ENCODE data around the gene ZNF90. TPM values are rescaled to one million over a fixed set of nuclear protein-coding genes. Genes with fewer than 3 reads are reported as not detected.
"Not testable (repeated sequence)": the region's sequence is repeated elsewhere in the genome, so short reads cannot be mapped to it uniquely, and the experiment has no call there.

ZNF90 gene
- total and polyA plus RNA-seq, 2 donors (not counting 3 experiments of a cell fraction or from before 2014, with no cell fraction given) = 0.92 to 4.1 TPM

DNA sequence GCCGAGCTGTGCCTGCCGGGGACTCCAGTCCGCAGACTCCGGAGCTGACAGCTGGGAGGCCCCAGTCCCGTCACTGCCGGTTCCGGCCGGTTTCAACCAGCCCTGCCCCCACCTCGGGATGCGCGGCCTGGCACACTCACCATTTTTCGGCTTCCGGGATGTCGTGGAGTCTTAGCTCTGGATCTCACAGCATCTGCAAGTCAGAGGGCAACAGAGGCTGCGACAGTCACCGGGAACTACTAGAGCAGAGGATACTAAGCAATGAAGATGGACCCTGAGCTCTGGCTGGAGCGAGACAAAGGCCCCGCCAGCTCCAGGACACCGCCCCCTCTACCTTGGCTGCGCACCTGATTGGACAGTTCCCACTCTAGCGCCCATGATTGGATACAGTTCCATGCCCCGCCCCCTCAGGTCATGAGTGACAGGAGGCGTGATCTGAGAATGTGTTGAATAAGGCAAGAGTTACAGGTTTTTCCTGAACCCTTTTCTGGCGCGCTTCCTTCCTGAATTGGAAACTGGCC, 38.5 kb upstream of the ZNF90 start, which contains the start of gene ZNF682:
Gene ZNF682 (minus strand): TSS at position 303 of the 521 bp plus-strand sequence. CDS start 160 bp downstream, at position 143.
- Histone ChIP-seq H3K36me3 (ENCODE audit: control insufficient read depth in 2 of 2, extremely low read depth in 1 of 2, insufficient read depth in 2 of 2, low read length in 2 of 2) (no peaks in the 10 kb centered on the region), H3K27me3 (ENCODE audit: control insufficient read depth in 2 of 2, insufficient read depth in 2 of 2, low read length in 2 of 2) (no peaks in the 10 kb centered on the region), H3K9me3 (replicated peaks; ENCODE audit: control insufficient read depth, insufficient read depth, low read length) (no peaks in the 10 kb centered on the region), H3K4me2 (ENCODE audit: insufficient read depth, low read length) (peak within 1 kb of the TSS; percentile 88), H3K9ac (replicated peaks; ENCODE audit: extremely low read depth, insufficient read depth, low read length) (peak within 1 kb of the TSS; percentile 22), H3K4me1 (ENCODE audit: control insufficient read depth, extremely low read depth, insufficient read depth, low read length) (peaks cover 4% of the 10 kb centered on the region), H3K4me3 (replicated peaks in 1 of 3; ENCODE audit: insufficient read depth in 1 of 3, low read depth in 1 of 3, low read length in 3 of 3) (peak within 1 kb of the TSS in 2 of 3 experiments; percentile 52 to 67), H3K9me1 (replicated peaks; ENCODE audit: control insufficient read depth, extremely low read depth, insufficient read depth, low read length) (no peaks in the 10 kb centered on the region), H3K27ac (ENCODE audit: insufficient read depth, low read depth, low read length) (peak within 1 kb of the TSS; percentile 20), H2AFZ (ENCODE audit: low read depth, low read length) (peak within 1 kb of the TSS; percentile 2), H3K79me2 (ENCODE audit: control insufficient read depth, insufficient read depth, low read length) (no peaks in the 10 kb centered on the region), H4K20me1 (replicated peaks; ENCODE audit: control insufficient read depth, extremely low read depth, insufficient read depth, low read length) (no peaks in the 10 kb centered on the region)
- no peak for TF ChIP-seq POLR2AphosphoS5 (IDR thresholded peaks at IDR 0.05; ENCODE audit: insufficient read depth, low read depth, low read length)
- TF ChIP-seq MYC (IDR thresholded peaks at IDR 0.05; ENCODE audit: low read depth, low read length) = no peak
- TF ChIP-seq, protein P1, sequence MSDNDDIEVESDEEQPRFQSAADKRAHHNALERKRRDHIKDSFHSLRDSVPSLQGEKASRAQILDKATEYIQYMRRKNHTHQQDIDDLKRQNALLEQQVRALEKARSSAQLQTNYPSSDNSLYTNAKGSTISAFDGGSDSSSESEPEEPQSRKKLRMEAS (IDR thresholded peaks at IDR 0.05; ENCODE audit: insufficient read depth, insufficient read length) = no peak
- no peak for TF ChIP-seq EZH2 (IDR thresholded peaks at IDR 0.05; ENCODE audit: borderline replicate concordance, low read depth, low read length, severe bottlenecking)
- no peak for TF ChIP-seq FOS (IDR thresholded peaks at IDR 0.05; ENCODE audit: borderline replicate concordance, insufficient read depth, low read length)
- DNase-seq (ENCODE audit: low read depth, low spot score) (peak; percentile 91), FAIRE-seq (peak; percentile 12)
- intact Hi-C loops (cut with micrococcal nuclease) (no loop called here), dilution Hi-C loops (cut with MboI; ENCODE audit: extremely low pct_ligation_motif_present, low sequenced_read_pairs) (no loop called here)
- BruUV-seq (replicated peaks) = no TSS peak
- CTCF ChIA-PET = interaction anchor here (1.0 to 1.5 kb wide), 2 partner anchors 13 to 199 kb away, joined by 5 to 6 read pairs; no protein-coding TSS in a partner anchor
- POLR2A ChIA-PET = interaction anchor here (0.5 to 1.0 kb wide), 3 partner anchors 13 to 230 kb away, joined by 3 to 7 read pairs (median 5); no protein-coding TSS in a partner anchor

DNA sequence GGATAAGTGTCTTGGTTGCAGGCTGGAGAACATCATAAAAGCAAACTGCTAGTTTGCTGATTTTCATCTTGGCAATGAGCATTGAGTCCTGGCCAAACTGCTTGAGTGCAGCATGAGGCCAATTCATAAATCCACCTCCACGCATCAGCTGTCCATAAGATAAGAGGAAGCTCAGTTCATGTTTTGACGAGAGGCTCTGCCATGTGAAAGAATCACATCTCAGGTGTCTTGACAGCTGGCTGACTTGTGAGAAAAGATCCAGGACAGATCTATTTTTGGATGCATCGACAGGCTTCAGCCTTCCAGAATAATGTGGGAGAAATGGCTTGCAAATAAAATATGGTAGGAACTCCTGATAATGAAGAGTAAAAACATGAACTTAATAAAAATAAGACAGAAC, 33.1 kb upstream of the ZNF90 start:
- ChIA-PET CTCF (no interaction called here), POLR2A (no interaction called here)
- DNase-seq (ENCODE audit: low read depth, low spot score) (no peak), FAIRE-seq (no peak)
- Histone ChIP-seq H3K9ac (replicated peaks; ENCODE audit: extremely low read depth, insufficient read depth, low read length) (no peak overlapping the region), H3K27ac (ENCODE audit: insufficient read depth, low read depth, low read length) (no peak overlapping the region), H3K79me2 (ENCODE audit: control insufficient read depth, insufficient read depth, low read length) (no peaks in the 10 kb centered on the region), H3K9me1 (replicated peaks; ENCODE audit: control insufficient read depth, extremely low read depth, insufficient read depth, low read length) (no peaks in the 10 kb centered on the region), H2AFZ (ENCODE audit: low read depth, low read length) (no peak overlapping the region), H4K20me1 (replicated peaks; ENCODE audit: control insufficient read depth, extremely low read depth, insufficient read depth, low read length) (no peaks in the 10 kb centered on the region), H3K4me1 (ENCODE audit: control insufficient read depth, extremely low read depth, insufficient read depth, low read length) (no peaks in the 10 kb centered on the region), H3K27me3 (ENCODE audit: control insufficient read depth in 2 of 2, insufficient read depth in 2 of 2, low read length in 2 of 2) (no peaks in the 10 kb centered on the region), H3K36me3 (ENCODE audit: control insufficient read depth in 2 of 2, extremely low read depth in 1 of 2, insufficient read depth in 2 of 2, low read length in 2 of 2) (no peaks in the 10 kb centered on the region), H3K4me2 (ENCODE audit: insufficient read depth, low read length) (no peak overlapping the region), H3K9me3 (replicated peaks; ENCODE audit: control insufficient read depth, insufficient read depth, low read length) (no peaks in the 10 kb centered on the region), H3K4me3 (replicated peaks in 1 of 3; ENCODE audit: insufficient read depth in 1 of 3, low read depth in 1 of 3, low read length in 3 of 3) (no peak overlapping the region)
- no peak for TF ChIP-seq POLR2A (IDR thresholded peaks at IDR 0.05; ENCODE audit: low read depth, low read length)
- no peak for TF ChIP-seq FOS (IDR thresholded peaks at IDR 0.05; ENCODE audit: borderline replicate concordance, insufficient read depth, low read length)
- TF ChIP-seq, protein P1 (IDR thresholded peaks at IDR 0.05; ENCODE audit: insufficient read depth, insufficient read length) = no peak
- TF ChIP-seq, protein P2, sequence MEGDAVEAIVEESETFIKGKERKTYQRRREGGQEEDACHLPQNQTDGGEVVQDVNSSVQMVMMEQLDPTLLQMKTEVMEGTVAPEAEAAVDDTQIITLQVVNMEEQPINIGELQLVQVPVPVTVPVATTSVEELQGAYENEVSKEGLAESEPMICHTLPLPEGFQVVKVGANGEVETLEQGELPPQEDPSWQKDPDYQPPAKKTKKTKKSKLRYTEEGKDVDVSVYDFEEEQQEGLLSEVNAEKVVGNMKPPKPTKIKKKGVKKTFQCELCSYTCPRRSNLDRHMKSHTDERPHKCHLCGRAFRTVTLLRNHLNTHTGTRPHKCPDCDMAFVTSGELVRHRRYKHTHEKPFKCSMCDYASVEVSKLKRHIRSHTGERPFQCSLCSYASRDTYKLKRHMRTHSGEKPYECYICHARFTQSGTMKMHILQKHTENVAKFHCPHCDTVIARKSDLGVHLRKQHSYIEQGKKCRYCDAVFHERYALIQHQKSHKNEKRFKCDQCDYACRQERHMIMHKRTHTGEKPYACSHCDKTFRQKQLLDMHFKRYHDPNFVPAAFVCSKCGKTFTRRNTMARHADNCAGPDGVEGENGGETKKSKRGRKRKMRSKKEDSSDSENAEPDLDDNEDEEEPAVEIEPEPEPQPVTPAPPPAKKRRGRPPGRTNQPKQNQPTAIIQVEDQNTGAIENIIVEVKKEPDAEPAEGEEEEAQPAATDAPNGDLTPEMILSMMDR (IDR thresholded peaks at IDR 0.05; ENCODE audit: extremely low read depth in 1 of 2, insufficient read depth in 1 of 2, low read depth in 1 of 2, low read length in 2 of 2) = no peak
- TF ChIP-seq EZH2 (IDR thresholded peaks at IDR 0.05; ENCODE audit: borderline replicate concordance, low read depth, low read length, severe bottlenecking) = no peak
- no TSS peak for BruUV-seq (replicated peaks)
- dilution Hi-C loops (cut with MboI; ENCODE audit: extremely low pct_ligation_motif_present, low sequenced_read_pairs) = no loop called here
- intact Hi-C loops (cut with micrococcal nuclease) = no loop called here

DNA sequence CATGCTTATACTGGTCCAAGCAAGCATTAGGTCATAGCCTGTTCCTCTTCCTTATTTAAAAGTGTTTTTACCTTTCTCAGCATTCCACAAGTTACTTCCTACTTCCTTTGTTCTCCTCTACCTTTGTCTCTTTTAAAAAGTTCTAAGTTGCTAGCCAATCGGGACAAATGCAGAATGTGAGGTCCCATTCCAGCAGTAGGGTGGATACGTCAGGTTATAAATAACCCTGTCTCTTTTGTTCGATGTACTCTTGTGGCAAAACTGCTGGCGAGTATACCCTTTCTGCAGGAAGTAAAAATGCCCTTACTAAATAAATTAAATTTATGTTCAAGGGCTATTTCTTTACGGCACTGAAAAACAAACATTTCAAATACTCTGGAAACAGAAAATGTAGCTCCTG, 32.1 kb upstream of the ZNF90 start:
- POLR2A ChIA-PET; H3K4me3 ChIP-seq (replicated peaks in 1 of 3; ENCODE audit: insufficient read depth in 1 of 3, low read depth in 1 of 3, low read length in 3 of 3); H3K27me3 ChIP-seq (ENCODE audit: control insufficient read depth in 2 of 2, insufficient read depth in 2 of 2, low read length in 2 of 2); H3K9me1 ChIP-seq (replicated peaks; ENCODE audit: control insufficient read depth, extremely low read depth, insufficient read depth, low read length); H3K9me3 ChIP-seq (replicated peaks; ENCODE audit: control insufficient read depth, insufficient read depth, low read length); DNase-seq (ENCODE audit: low read depth, low spot score); intact Hi-C loops (cut with micrococcal nuclease); H4K20me1 ChIP-seq (replicated peaks; ENCODE audit: control insufficient read depth, extremely low read depth, insufficient read depth, low read length); H2AFZ ChIP-seq (ENCODE audit: low read depth, low read length); H3K9ac ChIP-seq (replicated peaks; ENCODE audit: extremely low read depth, insufficient read depth, low read length); H3K4me2 ChIP-seq (ENCODE audit: insufficient read depth, low read length); BruUV-seq (replicated peaks); H3K79me2 ChIP-seq (ENCODE audit: control insufficient read depth, insufficient read depth, low read length); H3K36me3 ChIP-seq (ENCODE audit: control insufficient read depth in 2 of 2, extremely low read depth in 1 of 2, insufficient read depth in 2 of 2, low read length in 2 of 2); dilution Hi-C loops (cut with MboI; ENCODE audit: extremely low pct_ligation_motif_present, low sequenced_read_pairs); H3K27ac ChIP-seq (ENCODE audit: insufficient read depth, low read depth, low read length); H3K4me1 ChIP-seq (ENCODE audit: control insufficient read depth, extremely low read depth, insufficient read depth, low read length); FAIRE-seq; CTCF ChIA-PET: not testable (repeated sequence)
